ENCODE data around the gene CR1. TPM values are rescaled to one million over a fixed set of nuclear protein-coding genes. Genes with fewer than 3 reads are reported as not detected.

CR1 gene
- total and polyA plus RNA-seq, 2 experiments from 2014 or later: 0.20 TPM; not detected in 1

DNA sequence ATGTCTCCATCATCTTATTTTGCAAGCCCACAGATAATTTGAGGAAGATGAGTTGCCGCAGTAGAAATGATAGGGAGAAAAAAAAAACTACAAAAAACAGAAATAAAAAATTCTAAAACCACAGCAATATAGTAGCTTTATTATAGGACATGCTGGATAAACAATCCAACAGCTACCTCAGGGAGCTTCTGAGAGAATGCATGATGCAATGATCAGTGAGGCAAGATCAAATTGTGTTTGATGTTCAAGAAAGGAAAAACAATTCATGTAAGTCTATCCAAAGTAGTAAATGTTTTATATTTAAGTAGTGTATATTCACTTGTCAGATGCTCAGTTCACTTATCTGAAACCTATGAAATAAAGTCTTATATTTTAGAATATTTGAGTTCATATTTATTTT, 155.6 kb downstream of the CR1 start:
- WGBS (ENCODE audit: low lambda C conversion rate, missing lambda C conversion rate): 96% methylated on average over 1 of the region's 1 CpG
- no peaks in the 10 kb centered on the region for H3K36me3 ChIP-seq (replicated peaks; ENCODE audit: insufficient read depth, low read depth)
- H3K79me2 ChIP-seq: no peaks in the 10 kb centered on the region
- no peaks in the 10 kb centered on the region for H3K27me3 ChIP-seq
- TF ChIP-seq, protein P1, sequence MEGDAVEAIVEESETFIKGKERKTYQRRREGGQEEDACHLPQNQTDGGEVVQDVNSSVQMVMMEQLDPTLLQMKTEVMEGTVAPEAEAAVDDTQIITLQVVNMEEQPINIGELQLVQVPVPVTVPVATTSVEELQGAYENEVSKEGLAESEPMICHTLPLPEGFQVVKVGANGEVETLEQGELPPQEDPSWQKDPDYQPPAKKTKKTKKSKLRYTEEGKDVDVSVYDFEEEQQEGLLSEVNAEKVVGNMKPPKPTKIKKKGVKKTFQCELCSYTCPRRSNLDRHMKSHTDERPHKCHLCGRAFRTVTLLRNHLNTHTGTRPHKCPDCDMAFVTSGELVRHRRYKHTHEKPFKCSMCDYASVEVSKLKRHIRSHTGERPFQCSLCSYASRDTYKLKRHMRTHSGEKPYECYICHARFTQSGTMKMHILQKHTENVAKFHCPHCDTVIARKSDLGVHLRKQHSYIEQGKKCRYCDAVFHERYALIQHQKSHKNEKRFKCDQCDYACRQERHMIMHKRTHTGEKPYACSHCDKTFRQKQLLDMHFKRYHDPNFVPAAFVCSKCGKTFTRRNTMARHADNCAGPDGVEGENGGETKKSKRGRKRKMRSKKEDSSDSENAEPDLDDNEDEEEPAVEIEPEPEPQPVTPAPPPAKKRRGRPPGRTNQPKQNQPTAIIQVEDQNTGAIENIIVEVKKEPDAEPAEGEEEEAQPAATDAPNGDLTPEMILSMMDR (IDR thresholded peaks at IDR 0.05; ENCODE audit: poor library complexity): no peak
- TF ChIP-seq EZH2 (IDR thresholded peaks at IDR 0.05; ENCODE audit: borderline replicate concordance) (no peak), EZH2phosphoT487 (IDR thresholded peaks at IDR 0.05; ENCODE audit: low read depth, severe bottlenecking, unreplicated experiment) (no peak)
- H3K27ac ChIP-seq: no peak overlapping the region
- no peaks in the 10 kb centered on the region for H3K9me3 ChIP-seq (ENCODE audit: low read depth)
- no peak overlapping the region for H2AFZ ChIP-seq
- no peak overlapping the region for H3K4me2 ChIP-seq
- H3K4me3 ChIP-seq: no peak overlapping the region
- H3K9me2 ChIP-seq (replicated peaks; ENCODE audit: insufficient read depth): no peaks in the 10 kb centered on the region
- H4K20me1 ChIP-seq (ENCODE audit: insufficient read depth, poor library complexity, severe bottlenecking): no peaks in the 10 kb centered on the region
- H3K4me1 ChIP-seq (ENCODE audit: insufficient read depth): peaks cover 6% of the 10 kb centered on the region
- no peak for DNase-seq (ENCODE audit: low spot score)

GRCh38 chr1:207654320-207654719, 158.4 kb downstream of the CR1 start:
- H3K27ac ChIP-seq: no peak overlapping the region
- no peak overlapping the region for H3K4me3 ChIP-seq
- H3K36me3 ChIP-seq (replicated peaks; ENCODE audit: insufficient read depth, low read depth): no peaks in the 10 kb centered on the region
- no peaks in the 10 kb centered on the region for H3K79me2 ChIP-seq
- DNase-seq (ENCODE audit: low spot score): no peak
- H3K27me3 ChIP-seq: no peaks in the 10 kb centered on the region
- H3K9me3 ChIP-seq (ENCODE audit: low read depth): no peaks in the 10 kb centered on the region
- H3K4me1 ChIP-seq (ENCODE audit: insufficient read depth): peaks cover 3% of the 10 kb centered on the region
- H3K4me2 ChIP-seq: no peak overlapping the region
- no peaks in the 10 kb centered on the region for H4K20me1 ChIP-seq (ENCODE audit: insufficient read depth, poor library complexity, severe bottlenecking)
- TF ChIP-seq EZH2 (IDR thresholded peaks at IDR 0.05; ENCODE audit: borderline replicate concordance) (no peak), EZH2phosphoT487 (IDR thresholded peaks at IDR 0.05; ENCODE audit: low read depth, severe bottlenecking, unreplicated experiment) (no peak)
- TF ChIP-seq, protein P1 (IDR thresholded peaks at IDR 0.05; ENCODE audit: poor library complexity): peak; percentile 29
- H3K9me2 ChIP-seq (replicated peaks; ENCODE audit: insufficient read depth): no peaks in the 10 kb centered on the region
- no peak overlapping the region for H2AFZ ChIP-seq
- WGBS (ENCODE audit: low lambda C conversion rate, missing lambda C conversion rate): 42% methylated on average over 2 of the region's 2 CpGs

GRCh38 chr1:207658408-207658807, 162.5 kb downstream of the CR1 start:
- Histone ChIP-seq H3K9me2 (replicated peaks; ENCODE audit: insufficient read depth) (no peaks in the 10 kb centered on the region), H3K27ac (no peak overlapping the region), H3K27me3 (no peaks in the 10 kb centered on the region), H3K79me2 (no peaks in the 10 kb centered on the region), H4K20me1 (ENCODE audit: insufficient read depth, poor library complexity, severe bottlenecking) (no peaks in the 10 kb centered on the region), H3K4me3 (no peak overlapping the region), H2AFZ (no peak overlapping the region), H3K9me3 (ENCODE audit: low read depth) (no peaks in the 10 kb centered on the region), H3K4me1 (ENCODE audit: insufficient read depth) (no peaks in the 10 kb centered on the region), H3K36me3 (replicated peaks; ENCODE audit: insufficient read depth, low read depth) (no peaks in the 10 kb centered on the region), H3K4me2 (no peak overlapping the region)
- 74% methylated on average over 7 of the region's 7 CpGs for WGBS (ENCODE audit: low lambda C conversion rate, missing lambda C conversion rate)
- no peak for DNase-seq (ENCODE audit: low spot score)
- TF ChIP-seq EZH2 (IDR thresholded peaks at IDR 0.05; ENCODE audit: borderline replicate concordance) (no peak), EZH2phosphoT487 (IDR thresholded peaks at IDR 0.05; ENCODE audit: low read depth, severe bottlenecking, unreplicated experiment) (no peak)
- TF ChIP-seq, protein P1 (IDR thresholded peaks at IDR 0.05; ENCODE audit: poor library complexity): no peak

All from hepatocyte (in vitro differentiated cells).